IMR-90 (cell line): ENCODE measurements around the gene DCTN1. TPM values are rescaled to one million over a fixed set of nuclear protein-coding genes. Genes with fewer than 3 reads are reported as not detected.

ENCODE experiments used
- ATAC-seq: fragments of 200-7000 bp; cut with Tn5 transposase; 2 replicates; pipeline ENCODE4 v1.9.1; 2020; ENCODE audit warnings: low read depth, mild to moderate bottlenecking, moderate library complexity
- BruUV-seq: library from RNA; stranded (reverse); fragments of 400-500 nt; replicated peaks from 2 replicates; lab custom pipeline; 2021; lab: Mats Ljungman, UMichigan
- CTCF ChIA-PET: fragments of 300-600 bp; formaldehyde crosslinking; extraction: SDS; loops from one replicate; lab custom pipeline; 2021; ENCODE audit warnings: antibody characterized with exemption; lab: Yijun Ruan, JAX
- POLR2A ChIA-PET: fragments of 300-600 bp; sonication (Branson Sonifier 250); formaldehyde crosslinking; loops from one replicate; lab custom pipeline; 2022; ENCODE audit warnings: antibody characterized with exemption; ENCODE audit not compliant: unreplicated experiment; lab: Charles Lee
- DNase-seq: peaks from one replicate; pipeline ENCODE4 v3.0.0; 2013
- H2AFZ ChIP-seq: replicated peaks from 2 replicates; pipeline ENCODE3; 2013; ENCODE audit warnings: low read length, mild to moderate bottlenecking; ENCODE audit not compliant: poor library complexity
- H2AK5ac ChIP-seq: 2 replicates; pipeline ENCODE4 v1.6.1; 2013; ENCODE audit warnings: low read depth, low read length, inconsistent platforms
- H2AK9ac ChIP-seq: replicated peaks from 2 replicates; pipeline ENCODE3; 2013; ENCODE audit warnings: mild to moderate bottlenecking, low read depth, low read length, moderate library complexity; ENCODE audit not compliant: poor library complexity
- H2BK120ac ChIP-seq: 2 replicates; pipeline ENCODE4 v1.6.1; 2013; ENCODE audit warnings: low read depth, low read length, inconsistent platforms
- H2BK15ac ChIP-seq: 3 replicates; pipeline ENCODE4 v1.6.1; 2013; ENCODE audit warnings: low read depth, low read length, inconsistent platforms
- H2BK20ac ChIP-seq: 2 replicates; pipeline ENCODE4 v1.6.1; 2013; ENCODE audit warnings: low read depth, mild to moderate bottlenecking, inconsistent platforms, low read length, moderate library complexity
- H2BK5ac ChIP-seq: 2 replicates; pipeline ENCODE4 v1.6.1; 2013; ENCODE audit warnings: mild to moderate bottlenecking, low read depth, low read length, inconsistent platforms; ENCODE audit not compliant: poor library complexity, severe bottlenecking
- H3K14ac ChIP-seq: replicated peaks from 2 replicates; pipeline ENCODE4 v1.6.1; 2013; ENCODE audit warnings: low read depth, low read length, inconsistent platforms
- H3K18ac ChIP-seq: 2 replicates; pipeline ENCODE4 v1.6.1; 2013; ENCODE audit warnings: low read depth, low read length, control low read depth
- H3K23ac ChIP-seq: 2 replicates; pipeline ENCODE4 v1.6.1; 2013; ENCODE audit warnings: low read depth, low read length, inconsistent platforms
- H3K27ac ChIP-seq: 2 replicates; pipeline ENCODE4 v1.5.1; 2013; ENCODE audit warnings: mild to moderate bottlenecking, control low read depth, low read length; ENCODE audit not compliant: insufficient read depth
- H3K27me3 ChIP-seq: 2 replicates; pipeline ENCODE4 v1.6.1; 2013; ENCODE audit warnings: low read length; ENCODE audit not compliant: control insufficient read depth, insufficient read depth
- H3K36me3 ChIP-seq: 2 replicates; pipeline ENCODE4 v1.6.1; 2013; ENCODE audit warnings: low read length, mixed read lengths; ENCODE audit not compliant: control insufficient read depth, insufficient read depth
- H3K4ac ChIP-seq: 2 replicates; pipeline ENCODE4 v1.6.1; 2013; ENCODE audit warnings: low read depth, low read length, inconsistent platforms
- H3K4me1 ChIP-seq: 2 replicates; pipeline ENCODE4 v1.6.1; 2013; ENCODE audit warnings: low read length, mixed read lengths; ENCODE audit not compliant: control insufficient read depth, insufficient read depth
- H3K4me2 ChIP-seq: 2 replicates; pipeline ENCODE4 v1.6.1; 2013; ENCODE audit warnings: low read depth, mild to moderate bottlenecking, control low read depth, low read length, moderate library complexity
- H3K4me3 ChIP-seq: 2 replicates; pipeline ENCODE4 v1.5.1; 2013; ENCODE audit warnings: low read depth, mild to moderate bottlenecking, control low read depth, low read length, moderate library complexity; ENCODE audit not compliant: insufficient read depth
- H3K56ac ChIP-seq: 2 replicates; pipeline ENCODE4 v1.6.1; 2013; ENCODE audit warnings: low read length, inconsistent platforms; ENCODE audit not compliant: insufficient read depth; ENCODE audit errors: extremely low read depth
- H3K79me1 ChIP-seq, 2 experiments: 2 replicates each; pipeline ENCODE4 v1.6.1; 2013; ENCODE audit warnings: low read length in 2 of 2, inconsistent platforms in 1 of 2, low read depth in 1 of 2
- H3K9ac ChIP-seq: 2 replicates; pipeline ENCODE4 v1.6.1; 2013; ENCODE audit warnings: low read depth, low read length, control low read depth
- H3K9me1 ChIP-seq: 2 replicates; pipeline ENCODE4 v1.6.1; 2013; ENCODE audit warnings: low read length, inconsistent platforms; ENCODE audit not compliant: insufficient read depth
- H3K9me3 ChIP-seq: 2 replicates; pipeline ENCODE4 v1.6.1; 2013; ENCODE audit warnings: low read length; ENCODE audit not compliant: control insufficient read depth, insufficient read depth
- H4K20me1 ChIP-seq: 2 replicates; pipeline ENCODE4 v1.6.1; 2013; ENCODE audit warnings: low read length, inconsistent platforms; ENCODE audit not compliant: insufficient read depth
- H4K5ac ChIP-seq: 2 replicates; pipeline ENCODE4 v1.6.1; 2013; ENCODE audit warnings: mild to moderate bottlenecking, low read depth, low read length, control low read depth
- H4K8ac ChIP-seq, 2 experiments: 2 replicates each; pipeline ENCODE4 v1.6.1; 2013; ENCODE audit warnings: low read depth in 2 of 2, low read length in 2 of 2, control low read depth in 1 of 2, inconsistent platforms in 1 of 2
- H4K91ac ChIP-seq: 2 replicates; pipeline ENCODE4 v1.6.1; 2013; ENCODE audit warnings: low read depth, low read length, inconsistent platforms; ENCODE audit not compliant: insufficient read depth
- BHLHE40 ChIP-seq: fragments of 150-350 bp; IDR thresholded peaks from 2 replicates; pipeline ENCODE4 v1.6.1; 2016; ENCODE audit warnings: mild to moderate bottlenecking, low read depth, low read length
- CEBPB ChIP-seq: IDR thresholded peaks from 2 replicates; pipeline ENCODE4 v1.6.1; 2012; ENCODE audit warnings: low read depth, low read length, improper control_type of control experiment
- CHD1 ChIP-seq: IDR thresholded peaks from 2 replicates; pipeline ENCODE4 v1.6.1; 2012; ENCODE audit warnings: low read depth, low read length, improper control_type of control experiment
- FOS ChIP-seq: fragments of 150-350 bp; IDR thresholded peaks from 2 replicates; pipeline ENCODE4 v1.6.1; 2016; ENCODE audit warnings: low read depth, low read length
- MAFK ChIP-seq: IDR thresholded peaks from 2 replicates; pipeline ENCODE4 v1.6.1; 2012; ENCODE audit warnings: low read depth, low read length, improper control_type of control experiment
- MAZ ChIP-seq: IDR thresholded peaks from 2 replicates; pipeline ENCODE4 v1.6.1; 2012; ENCODE audit warnings: low read depth, mild to moderate bottlenecking, low read length, improper control_type of control experiment, moderate library complexity, borderline replicate concordance
- MXI1 ChIP-seq: IDR thresholded peaks from 2 replicates; pipeline ENCODE4 v1.6.1; 2012; ENCODE audit warnings: low read depth, mild to moderate bottlenecking, low read length, moderate library complexity, borderline replicate concordance
- NFE2L2 ChIP-seq: fragments of 150-350 bp; IDR thresholded peaks from 2 replicates; pipeline ENCODE4 v1.6.1; 2016; ENCODE audit warnings: low read depth, mild to moderate bottlenecking, low read length
- POLR2A ChIP-seq: IDR thresholded peaks from 2 replicates; pipeline ENCODE4 v1.6.1; 2012; ENCODE audit warnings: mild to moderate bottlenecking, low read depth, low read length
- RAD21 ChIP-seq: IDR thresholded peaks from 2 replicates; pipeline ENCODE4 v1.6.1; 2012; ENCODE audit warnings: low read length, improper control_type of control experiment
- RCOR1 ChIP-seq: IDR thresholded peaks from 2 replicates; pipeline ENCODE4 v1.6.1; 2012; ENCODE audit warnings: mild to moderate bottlenecking, low read length, improper control_type of control experiment; ENCODE audit not compliant: insufficient replicate concordance
- RFX5 ChIP-seq: IDR thresholded peaks from 2 replicates; pipeline ENCODE4 v1.8.0; 2012; ENCODE audit warnings: low read depth, mild to moderate bottlenecking, low read length, moderate library complexity
- SMC3 ChIP-seq: fragments of 150-350 bp; IDR thresholded peaks from 2 replicates; pipeline ENCODE4 v1.6.1; 2016; ENCODE audit warnings: low read depth, mild to moderate bottlenecking, antibody characterized with exemption, low read length, moderate library complexity
- WGBS, 2 experiments: methylation state at CpG; one replicate each; pipeline versions ENCODE4 v1.1.5 to v1.1.7; 2013; ENCODE audit warnings: missing lambda C conversion rate in 2 of 2; ENCODE audit not compliant: insufficient read length in 1 of 2; ENCODE audit errors: extremely low coverage in 2 of 2; 5-methylcytosine and 5-hydroxymethylcytosine counted together
- dilution Hi-C: fragments of 300-500 bp; cut with HindIII; formaldehyde crosslinking; loops from one replicate; pipeline ENCODE4 v1.14.3; 2018; ENCODE audit warnings: low sequenced_read_pairs; ENCODE audit not compliant: unreplicated experiment
- in situ Hi-C: fragments of 300-500 bp; cut with MboI; formaldehyde crosslinking; loops from 3 replicates; pipeline ENCODE4 v1.14.3; 2019; ENCODE audit warnings: low sequenced_read_pairs, inconsistent platforms, mixed read lengths
- intact Hi-C: fragments of 100-400 bp; cut with micrococcal nuclease; formaldehyde crosslinking; loops from 2 replicates; pipeline ENCODE4 v1.10.0; 2022
- polyA plus RNA-seq, 3 experiments: library from polyadenylated mRNA; depleted of rRNA; stranded (reverse); fragments of >200 nt; gene quantifications; 2 replicates each; pipeline ENCODE4 v1.2.3, GENCODE V29; 2012; ENCODE audit warnings: low replicate concordance in 1 of 3
- total RNA-seq: library from RNA; depleted of rRNA; stranded (reverse); fragments of >200 nt; gene quantifications from 2 replicates; pipeline ENCODE4 v1.2.3, GENCODE V29; 2012
- TF ChIP-seq, protein P1 (sequence below): conservative IDR thresholded peaks from 2 replicates; pipeline ENCODE4 v1.5.1; 2012; ENCODE audit warnings: mild to moderate bottlenecking, low read depth, low read length, improper control_type of control experiment
- TF ChIP-seq, protein P2 (sequence below): fragments of 150-350 bp; IDR thresholded peaks from 2 replicates; pipeline ENCODE4 v1.6.1; 2016; ENCODE audit warnings: low read depth, mild to moderate bottlenecking, low read length, moderate library complexity, borderline replicate concordance
- TF ChIP-seq, protein P3 (sequence below): fragments of 150-350 bp; IDR thresholded peaks from 2 replicates; pipeline ENCODE4 v1.6.1; 2017; ENCODE audit warnings: mild to moderate bottlenecking, antibody characterized with exemption, low read length, low read depth

Gene DCTN1
- total and polyA plus RNA-seq, 2 of the 4 experiments (the other 2 are of a cell fraction) = 136 to 204 TPM

DNA sequence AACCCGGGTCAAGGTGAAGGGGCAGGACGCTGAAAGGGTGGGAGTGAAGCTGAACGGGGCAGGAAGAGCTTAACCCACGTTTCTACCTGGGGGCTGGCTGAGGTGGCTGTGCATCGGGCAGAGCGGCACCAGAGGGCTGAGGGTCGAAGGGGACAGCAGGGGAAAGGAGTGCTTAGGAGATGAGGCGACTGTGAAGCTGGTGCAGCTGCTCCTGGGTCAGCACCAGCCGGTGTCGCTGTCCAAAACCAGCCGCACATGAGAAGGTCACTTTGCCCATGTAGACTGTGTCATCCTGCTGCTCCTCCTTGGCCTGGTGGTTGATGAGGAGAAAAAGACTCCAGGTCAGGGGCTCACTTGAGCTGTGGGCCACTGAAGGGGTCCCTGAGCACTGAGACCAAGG, 18.8 kb downstream of the DCTN1 start:
- Histone ChIP-seq H3K27ac (no peak overlapping the region), H4K8ac (no peak overlapping the region), H3K9me3 (no peaks in the 10 kb centered on the region), H2AK9ac (no peak overlapping the region), H2BK20ac (no peak overlapping the region), H3K79me1 (no peaks in the 10 kb centered on the region), H2AK5ac (no peak overlapping the region), H2BK120ac (no peak overlapping the region), H2BK15ac (no peak overlapping the region), H3K14ac (no peak overlapping the region), H3K36me3 (peaks cover 71% of the 10 kb centered on the region), H4K5ac (no peak overlapping the region), H4K20me1 (no peaks in the 10 kb centered on the region), H2BK5ac (no peak overlapping the region), H3K4me2 (no peak overlapping the region), H3K4me3 (no peak overlapping the region), H3K18ac (no peak overlapping the region), H3K9me1 (no peaks in the 10 kb centered on the region; the same call in 1 of the 2 replicates), H3K56ac (no peak overlapping the region), H2AFZ (no peak overlapping the region), H3K27me3 (no peaks in the 10 kb centered on the region), H3K4ac (no peak overlapping the region), H3K4me1 (no peaks in the 10 kb centered on the region), H4K91ac (no peak overlapping the region), H3K23ac (no peak overlapping the region), H3K9ac (no peak overlapping the region)
- ATAC-seq (no peak), DNase-seq (no peak)
- CTCF ChIA-PET = interaction anchor here (1.0 kb wide), 1 partner anchor 26 kb away, joined by 4 read pairs; no protein-coding TSS in a partner anchor
- POLR2A ChIA-PET = no interaction called here
- intact Hi-C loops = no loop called here
- dilution Hi-C loops = no loop called here
- TF ChIP-seq RFX5 (no peak), RCOR1 (no peak), MAZ (no peak), MAFK (no peak), POLR2A (no peak), BHLHE40 (no peak), NFE2L2 (no peak), RAD21 (no peak), SMC3 (no peak), FOS (no peak), CHD1 (no peak), MXI1 (no peak), CEBPB (no peak)
- TF ChIP-seq, protein P1, sequence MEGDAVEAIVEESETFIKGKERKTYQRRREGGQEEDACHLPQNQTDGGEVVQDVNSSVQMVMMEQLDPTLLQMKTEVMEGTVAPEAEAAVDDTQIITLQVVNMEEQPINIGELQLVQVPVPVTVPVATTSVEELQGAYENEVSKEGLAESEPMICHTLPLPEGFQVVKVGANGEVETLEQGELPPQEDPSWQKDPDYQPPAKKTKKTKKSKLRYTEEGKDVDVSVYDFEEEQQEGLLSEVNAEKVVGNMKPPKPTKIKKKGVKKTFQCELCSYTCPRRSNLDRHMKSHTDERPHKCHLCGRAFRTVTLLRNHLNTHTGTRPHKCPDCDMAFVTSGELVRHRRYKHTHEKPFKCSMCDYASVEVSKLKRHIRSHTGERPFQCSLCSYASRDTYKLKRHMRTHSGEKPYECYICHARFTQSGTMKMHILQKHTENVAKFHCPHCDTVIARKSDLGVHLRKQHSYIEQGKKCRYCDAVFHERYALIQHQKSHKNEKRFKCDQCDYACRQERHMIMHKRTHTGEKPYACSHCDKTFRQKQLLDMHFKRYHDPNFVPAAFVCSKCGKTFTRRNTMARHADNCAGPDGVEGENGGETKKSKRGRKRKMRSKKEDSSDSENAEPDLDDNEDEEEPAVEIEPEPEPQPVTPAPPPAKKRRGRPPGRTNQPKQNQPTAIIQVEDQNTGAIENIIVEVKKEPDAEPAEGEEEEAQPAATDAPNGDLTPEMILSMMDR = no peak
- TF ChIP-seq, protein P2, sequence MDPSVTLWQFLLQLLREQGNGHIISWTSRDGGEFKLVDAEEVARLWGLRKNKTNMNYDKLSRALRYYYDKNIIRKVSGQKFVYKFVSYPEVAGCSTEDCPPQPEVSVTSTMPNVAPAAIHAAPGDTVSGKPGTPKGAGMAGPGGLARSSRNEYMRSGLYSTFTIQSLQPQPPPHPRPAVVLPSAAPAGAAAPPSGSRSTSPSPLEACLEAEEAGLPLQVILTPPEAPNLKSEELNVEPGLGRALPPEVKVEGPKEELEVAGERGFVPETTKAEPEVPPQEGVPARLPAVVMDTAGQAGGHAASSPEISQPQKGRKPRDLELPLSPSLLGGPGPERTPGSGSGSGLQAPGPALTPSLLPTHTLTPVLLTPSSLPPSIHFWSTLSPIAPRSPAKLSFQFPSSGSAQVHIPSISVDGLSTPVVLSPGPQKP = no peak
- TF ChIP-seq, protein P3, sequence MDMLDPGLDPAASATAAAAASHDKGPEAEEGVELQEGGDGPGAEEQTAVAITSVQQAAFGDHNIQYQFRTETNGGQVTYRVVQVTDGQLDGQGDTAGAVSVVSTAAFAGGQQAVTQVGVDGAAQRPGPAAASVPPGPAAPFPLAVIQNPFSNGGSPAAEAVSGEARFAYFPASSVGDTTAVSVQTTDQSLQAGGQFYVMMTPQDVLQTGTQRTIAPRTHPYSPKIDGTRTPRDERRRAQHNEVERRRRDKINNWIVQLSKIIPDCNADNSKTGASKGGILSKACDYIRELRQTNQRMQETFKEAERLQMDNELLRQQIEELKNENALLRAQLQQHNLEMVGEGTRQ = no peak
- TSS peak; percentile 85 for BruUV-seq
- 96% methylated on average over 5 of the region's 11 CpGs; no CpG with 5 or more reads in 1 of the 2 experiments for WGBS, 2 experiments
- in situ Hi-C loops = no loop called here
